ENCODE data around the gene TMEM131L.
"Not testable (repeated sequence)": the region's sequence is repeated elsewhere in the genome, so short reads cannot be mapped to it uniquely, and the experiment has no call there.

The TMEM131L gene

DNA sequence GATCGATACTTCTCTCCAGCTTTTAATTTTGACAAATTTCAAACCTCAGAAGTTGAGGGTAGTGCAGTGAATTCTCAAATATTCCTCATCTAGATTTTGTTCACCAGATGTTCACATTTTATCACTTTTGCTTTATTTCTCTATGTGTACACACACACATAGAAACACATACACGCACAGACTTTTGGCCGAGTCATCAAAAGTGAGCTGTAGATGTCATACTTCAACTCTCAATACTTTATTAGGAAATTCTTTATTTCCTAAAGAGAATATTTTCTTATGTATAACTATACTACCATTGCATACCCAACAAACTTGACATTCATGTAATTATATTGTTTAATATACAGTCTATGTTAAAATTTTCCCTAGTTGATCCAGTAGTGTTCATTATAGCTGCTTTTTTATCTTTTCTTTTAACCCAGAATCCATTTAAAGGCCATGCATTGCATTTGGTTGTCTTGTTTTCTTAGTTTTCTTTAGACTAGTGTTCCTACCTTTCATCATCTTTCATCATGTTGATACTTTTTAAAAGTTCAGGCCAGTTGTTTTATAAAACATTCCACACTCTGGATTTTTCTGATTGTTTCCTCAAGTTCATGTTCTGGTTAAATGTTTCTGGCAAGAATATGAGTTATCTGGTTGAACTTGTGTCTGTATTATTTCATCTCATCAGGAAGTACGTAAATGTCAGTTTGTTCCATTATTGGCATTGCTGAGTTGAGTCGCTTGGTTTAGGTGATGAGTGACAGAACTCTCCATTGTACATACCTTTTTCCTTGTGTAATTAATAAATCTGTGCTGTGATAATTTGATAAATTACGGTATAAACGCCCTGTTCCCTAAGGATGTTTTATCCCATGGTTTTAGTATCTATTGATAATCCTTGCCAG lies 123.8 kb downstream of the TMEM131L start:
- DNase-seq, result no peak

DNA sequence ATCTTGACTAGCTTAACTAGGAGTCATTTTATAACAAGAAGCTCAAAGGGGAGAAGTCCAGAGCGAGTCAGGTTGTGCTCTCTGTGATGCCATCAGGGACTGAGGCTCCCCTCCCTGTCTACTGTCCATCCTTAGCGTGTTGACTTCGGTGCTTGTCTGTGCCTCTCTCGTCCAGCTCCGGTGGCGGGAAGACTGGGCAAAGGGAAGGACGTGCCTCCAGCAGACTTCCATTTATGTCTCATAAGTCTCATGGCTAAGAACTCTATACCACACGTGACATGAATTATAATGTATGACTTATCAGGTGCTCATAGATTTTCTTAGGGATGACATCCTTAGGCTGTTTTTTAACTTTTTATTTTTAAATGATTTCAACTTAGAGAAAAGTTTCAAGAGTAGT lies 125.3 kb downstream of the TMEM131L start:
- no peak for DNase-seq

DNA sequence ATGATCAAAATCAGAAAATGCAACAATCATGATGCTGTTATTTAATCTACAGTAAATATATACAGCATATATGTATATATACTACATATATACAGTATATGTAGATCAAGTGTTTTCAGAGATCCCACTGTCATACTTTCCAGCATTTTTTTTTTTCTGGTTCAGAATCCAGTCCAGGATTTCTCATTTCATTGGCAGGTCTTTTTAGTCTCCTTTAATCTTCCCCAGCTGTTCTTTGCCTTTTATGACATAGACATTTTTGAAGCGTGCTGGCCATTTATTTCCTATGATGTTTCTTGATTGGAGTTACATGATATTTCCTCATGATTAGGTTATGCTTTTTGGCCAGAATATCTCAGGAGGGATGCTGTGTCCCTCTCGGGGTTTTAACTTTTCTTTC lies 125.9 kb downstream of the TMEM131L start:
- DNase-seq, result no peak

DNA sequence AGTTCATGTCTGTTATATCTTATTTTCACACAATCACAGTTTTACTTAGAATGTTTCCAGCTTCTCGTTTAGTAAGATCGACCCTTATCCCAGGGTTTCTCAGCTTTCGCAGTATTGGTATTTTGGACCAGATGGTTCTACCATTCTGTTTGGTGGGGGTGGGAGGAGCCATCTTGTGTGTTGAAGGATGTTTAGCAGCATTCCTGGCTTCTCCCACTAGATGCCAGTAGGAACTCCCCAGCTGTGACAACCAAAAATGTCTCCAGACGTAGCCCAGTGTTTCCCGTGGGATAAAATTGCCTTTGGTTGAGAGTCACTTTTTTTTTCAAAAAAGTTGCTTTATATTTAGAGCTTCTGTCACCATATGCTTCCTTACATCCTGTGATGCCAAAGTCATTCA lies 127.0 kb downstream of the TMEM131L start:
- no peak for DNase-seq

DNA sequence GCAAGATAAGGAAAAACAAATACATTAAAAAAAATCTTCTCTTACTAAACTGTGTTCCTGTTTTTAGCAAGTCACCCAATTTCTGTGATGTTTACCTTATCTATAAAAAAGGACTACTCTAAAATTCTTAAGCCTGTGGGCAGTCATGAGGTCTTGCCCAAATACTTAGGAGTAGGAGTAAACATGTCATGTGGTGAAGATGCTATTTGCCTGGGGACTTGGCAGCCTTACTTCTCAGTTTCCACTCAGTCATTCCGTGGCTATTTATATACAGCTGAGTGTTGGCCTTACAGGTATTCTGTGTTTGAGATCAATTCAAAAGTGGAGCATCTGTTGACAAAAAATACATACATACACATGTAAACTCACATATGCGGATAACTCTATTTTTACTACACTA lies 128.1 kb downstream of the TMEM131L start:
- DNase-seq, result no peak

DNA sequence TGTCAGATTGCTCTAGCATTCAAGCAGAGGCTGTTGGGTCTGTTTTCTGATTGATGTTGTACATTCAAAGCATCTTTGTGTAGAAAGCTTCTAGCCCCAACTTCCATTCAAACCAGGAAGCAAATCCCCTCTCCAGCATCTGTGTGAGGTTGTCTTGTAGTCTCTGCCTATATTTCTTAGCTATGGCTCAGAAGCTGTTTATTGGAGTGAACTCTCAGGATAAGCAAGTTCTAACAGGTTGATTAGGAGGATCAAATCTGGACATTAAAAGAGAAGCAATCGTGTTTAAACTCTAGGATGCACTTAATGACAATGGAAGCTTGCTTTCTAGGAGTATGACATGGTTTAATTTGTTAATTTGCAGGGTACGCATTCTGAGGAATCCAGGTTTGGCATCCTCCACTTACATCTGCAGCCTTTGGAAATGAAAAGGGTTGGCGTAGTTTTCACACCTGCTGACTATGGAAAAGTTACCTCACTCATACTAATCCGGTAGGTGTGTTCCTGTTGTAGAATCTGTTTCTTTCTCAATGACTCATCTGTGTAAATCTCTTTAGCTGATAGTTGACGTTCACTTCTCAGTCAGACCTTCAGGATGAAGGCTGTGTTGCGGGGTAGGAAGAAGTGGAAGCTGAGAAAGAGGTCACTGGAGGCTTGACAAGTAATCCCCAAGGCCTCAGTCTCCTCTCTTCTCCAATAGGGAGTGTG lies 129.9 kb downstream of the TMEM131L start:
- no peak for DNase-seq

DNA sequence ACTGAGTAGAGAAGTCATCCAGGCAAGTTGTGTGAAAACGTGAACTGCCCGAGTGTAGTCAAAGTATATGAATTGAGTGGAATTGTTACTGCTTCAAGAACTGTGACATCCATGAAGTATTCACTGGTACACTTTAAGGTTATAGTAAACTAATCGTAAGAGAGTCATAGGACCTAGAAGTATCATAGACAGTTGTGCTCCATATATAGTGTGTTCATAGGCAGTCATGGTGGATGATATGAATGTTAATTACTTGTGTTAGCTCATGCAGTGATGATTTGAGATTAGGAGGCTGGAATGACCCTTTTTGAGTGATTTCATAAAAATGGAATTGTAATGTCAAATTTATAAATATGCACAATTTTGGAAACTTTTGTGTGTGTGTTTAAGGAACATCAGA lies 136.6 kb downstream of the TMEM131L start:
- DNase-seq, result no peak

DNA sequence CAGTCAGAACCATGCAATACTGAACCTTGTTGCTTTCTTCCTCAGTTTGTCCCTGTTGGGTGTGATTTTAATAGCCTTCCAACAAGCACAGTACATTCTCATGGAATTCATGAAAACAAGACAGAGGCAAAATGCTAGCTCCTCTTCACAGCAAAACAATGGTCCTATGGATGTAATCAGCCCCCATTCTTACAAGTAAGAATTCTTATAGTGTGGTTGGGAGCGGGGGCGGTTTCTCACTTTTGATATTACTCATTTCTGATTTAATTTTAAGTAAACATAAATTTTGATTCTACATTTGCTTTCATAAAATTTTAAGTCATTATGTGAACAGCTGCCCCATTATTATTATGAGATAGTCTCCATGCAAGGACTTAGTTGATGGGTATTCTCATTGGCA lies 137.1 kb downstream of the TMEM131L start:
- DNase-seq, result no peak

DNA sequence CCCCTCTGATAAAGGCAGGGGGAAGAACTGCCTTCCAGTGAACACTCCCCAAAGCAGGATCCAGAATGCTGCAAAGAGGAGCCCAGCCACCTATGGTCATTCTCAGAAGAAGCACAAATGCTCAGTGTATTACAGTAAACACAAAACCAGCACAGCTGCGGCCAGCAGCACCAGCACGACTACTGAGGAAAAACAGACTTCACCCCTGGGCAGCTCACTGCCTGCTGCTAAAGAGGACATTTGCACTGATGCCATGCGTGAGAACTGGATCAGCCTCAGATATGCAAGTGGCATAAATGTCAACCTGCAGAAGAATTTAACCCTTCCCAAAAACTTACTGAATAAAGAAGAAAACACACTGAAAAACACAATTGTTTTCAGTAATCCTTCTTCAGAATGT lies 137.7 kb downstream of the TMEM131L start:
- no peak for DNase-seq

DNA sequence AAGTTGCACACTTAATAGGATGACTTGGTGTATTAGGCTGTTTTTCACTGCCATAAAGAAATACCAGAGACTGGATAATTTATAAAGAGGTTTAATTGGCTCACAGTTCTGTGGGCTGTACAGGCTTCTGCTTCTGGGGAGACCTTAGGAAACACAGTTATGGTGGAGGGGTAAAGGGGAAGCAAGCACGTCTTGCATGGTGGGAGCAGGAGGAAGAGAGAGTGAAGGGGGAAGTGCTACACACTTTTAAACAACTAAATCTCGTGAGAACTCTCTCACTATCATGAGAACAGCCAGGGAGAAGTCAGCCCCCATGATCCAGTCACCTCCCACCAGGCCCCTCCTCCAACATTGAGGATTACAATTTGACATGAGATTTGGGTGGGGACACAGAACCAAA lies 142.9 kb downstream of the TMEM131L start:
- not testable (repeated sequence) for DNase-seq

DNA sequence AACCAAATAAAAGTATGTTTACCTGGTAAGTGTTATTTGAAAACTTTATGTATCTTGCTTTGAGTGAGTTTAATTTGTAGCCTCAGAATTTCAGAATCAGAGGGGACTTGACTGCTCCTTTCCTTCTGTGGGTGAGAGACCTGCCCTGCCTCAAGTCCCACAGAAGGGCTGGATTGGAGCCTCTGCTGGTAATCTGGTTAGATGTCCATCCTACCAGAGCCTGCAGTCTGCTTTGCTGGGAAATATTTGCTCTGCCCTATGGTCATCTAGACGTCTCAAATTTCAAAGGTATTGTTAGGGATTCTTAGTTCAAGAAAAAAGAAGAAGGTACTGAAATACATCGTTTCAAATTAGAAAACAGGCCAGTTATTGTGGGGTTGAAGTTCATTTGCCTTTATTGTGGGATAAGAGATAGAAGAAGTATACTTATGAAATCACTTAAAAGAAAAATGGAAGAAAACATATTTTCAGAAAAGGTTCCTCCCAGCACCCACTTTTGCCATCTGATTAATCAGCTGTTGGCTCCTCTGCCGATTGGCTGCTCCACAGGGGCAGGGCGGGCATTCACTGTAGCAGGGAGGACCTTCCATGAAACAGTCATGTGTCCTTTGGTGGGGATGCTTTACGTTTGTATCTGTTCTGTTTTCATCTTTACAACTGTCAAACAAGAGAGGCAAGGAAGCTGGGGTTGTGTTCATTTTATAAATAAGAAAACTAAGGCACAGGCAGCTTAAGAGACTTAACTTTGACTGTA lies 144.6 kb downstream of the TMEM131L start:
- DNase-seq, result no peak

DNA sequence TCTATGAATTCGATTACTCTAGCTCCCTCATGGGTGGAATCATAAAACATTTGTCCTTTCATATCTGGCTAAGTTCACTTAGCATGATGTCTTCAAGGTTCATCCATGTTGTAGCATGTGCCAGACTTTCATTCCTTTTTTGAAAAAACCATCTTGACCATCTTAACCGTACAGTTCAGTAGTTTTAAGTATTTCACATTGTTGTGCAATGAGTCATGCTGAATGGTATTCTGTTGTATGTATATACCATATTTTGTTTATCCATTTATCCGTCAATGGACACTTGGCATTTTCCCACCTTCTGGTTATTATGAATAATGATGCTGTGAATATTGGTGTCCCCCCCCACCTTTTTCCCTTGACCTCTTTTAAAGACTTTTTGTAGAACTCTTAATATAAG lies 145.5 kb downstream of the TMEM131L start:
- no peak for DNase-seq

DNA sequence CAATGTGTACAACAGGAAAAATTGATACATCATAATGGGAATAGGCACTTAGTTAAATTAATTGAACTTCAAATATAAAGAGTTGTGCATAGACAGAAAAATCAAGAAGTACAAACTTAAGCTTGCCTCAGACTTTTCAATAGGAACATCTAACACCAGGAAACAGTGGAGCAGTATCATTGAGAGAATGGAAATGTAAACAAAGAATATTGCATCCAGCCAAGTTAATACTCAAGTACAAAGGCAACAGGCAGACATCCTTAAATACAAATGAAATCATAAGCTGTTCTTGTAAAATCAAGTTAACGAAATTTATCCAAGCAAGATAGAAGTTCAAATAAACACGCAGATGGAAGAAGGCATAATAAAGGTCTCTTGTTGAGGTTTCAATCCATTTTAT lies 146.7 kb downstream of the TMEM131L start:
- no peak for DNase-seq

DNA sequence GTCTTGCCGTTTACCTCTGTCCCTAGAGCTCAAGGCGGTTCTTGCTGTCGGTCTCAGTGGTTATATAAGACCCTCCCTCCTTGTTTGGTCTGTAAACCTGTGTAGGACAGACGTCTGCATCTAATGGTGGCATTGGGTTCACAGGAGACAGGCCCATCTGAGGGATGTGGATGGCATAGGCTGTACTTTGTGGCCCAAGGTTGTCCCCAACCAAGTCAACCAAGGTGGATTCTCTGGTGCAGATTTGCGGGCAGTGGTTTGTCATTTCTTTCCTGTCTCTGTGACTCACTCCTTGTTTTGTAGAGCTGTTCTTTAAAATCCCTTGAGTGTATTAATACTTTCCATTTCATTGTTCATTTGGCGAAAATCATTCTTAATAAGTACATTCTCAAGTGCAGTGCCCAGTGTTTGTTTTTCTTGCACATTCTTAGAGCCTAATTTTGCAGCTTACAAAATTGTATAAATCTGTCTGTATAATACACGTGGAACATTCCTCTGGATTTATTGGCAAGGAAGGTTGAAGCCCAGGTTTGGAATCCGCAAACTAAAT lies 149.9 kb downstream of the TMEM131L start:
- DNase-seq, result no peak

DNA sequence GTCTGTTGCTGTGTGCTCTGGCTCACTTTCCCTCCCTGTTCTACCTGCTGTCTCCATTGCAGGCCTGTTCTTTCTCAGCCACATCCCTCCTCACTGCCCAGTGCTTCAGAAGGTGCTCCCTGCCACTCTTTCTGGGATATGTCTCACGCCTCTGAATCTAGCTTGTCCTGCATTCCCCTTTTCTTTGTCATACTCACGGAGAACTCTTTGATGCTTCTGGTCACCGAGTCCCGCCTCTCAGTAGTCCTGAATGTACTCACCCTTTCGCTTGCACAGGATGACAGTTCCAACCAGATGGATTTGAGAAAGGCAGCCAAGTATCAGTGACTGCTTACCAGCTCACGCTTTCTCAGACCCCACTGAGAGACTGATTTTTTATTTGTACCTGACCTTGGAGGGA lies 152.7 kb downstream of the TMEM131L start:
- no peak for DNase-seq

DNA sequence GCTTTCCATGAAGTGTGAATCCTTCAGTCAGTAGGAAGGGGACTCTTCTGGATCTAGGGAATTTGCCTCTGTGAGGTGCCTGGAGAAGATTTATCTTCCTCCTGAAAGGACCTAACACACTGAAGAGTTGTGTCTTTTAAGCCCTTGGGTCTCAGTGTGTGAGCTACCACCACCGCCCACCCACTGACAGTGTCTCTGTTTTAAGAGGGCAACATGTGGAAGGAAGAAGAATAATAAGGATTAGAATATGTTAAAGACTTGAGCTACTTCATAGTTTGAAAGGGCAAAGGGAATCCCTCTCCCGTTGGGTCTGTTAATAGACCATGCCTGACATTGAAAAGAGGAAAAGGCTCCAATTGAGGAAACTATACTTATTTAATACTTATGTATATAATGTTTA lies 153.7 kb downstream of the TMEM131L start:
- no peak for DNase-seq

DNA sequence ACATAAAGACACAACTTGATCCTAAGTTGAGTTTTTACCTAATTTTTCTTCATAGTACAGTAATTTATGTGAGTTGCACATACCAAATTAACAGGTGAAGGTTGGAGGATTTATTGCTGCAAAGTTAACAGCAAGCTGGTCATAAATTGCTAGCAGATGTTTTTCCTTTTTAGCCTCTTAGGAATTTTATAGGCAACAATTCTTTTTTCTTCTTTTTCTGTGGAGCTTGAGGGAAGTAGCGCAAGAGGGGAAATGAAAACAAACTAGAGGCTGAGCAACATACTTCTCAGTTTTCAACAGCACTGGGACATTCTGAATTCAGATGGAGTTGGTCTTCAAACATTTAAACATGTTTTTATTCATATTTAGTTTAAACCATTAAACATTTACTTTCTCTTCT lies 154.2 kb downstream of the TMEM131L start:
- no peak for DNase-seq

DNA sequence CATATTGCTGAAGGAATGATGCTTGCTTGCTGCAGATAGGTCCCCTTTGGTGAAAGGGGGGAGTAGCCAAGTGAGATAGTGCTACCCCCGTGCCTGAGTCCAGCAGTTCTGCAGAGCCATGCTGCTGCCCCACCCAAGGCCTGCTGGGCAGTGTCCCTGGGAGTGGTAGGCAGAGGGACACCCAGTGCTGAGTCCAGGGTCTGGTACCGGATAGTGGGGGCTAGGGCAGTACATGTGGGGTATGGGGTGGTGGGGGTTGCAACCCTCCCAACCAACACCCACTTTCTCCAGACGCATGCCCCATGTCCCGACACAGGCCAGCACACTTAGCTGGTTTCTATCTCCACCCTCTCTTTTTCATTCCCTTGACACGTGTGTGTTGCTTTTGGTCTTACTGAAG lies 155.9 kb downstream of the TMEM131L start:
- DNase-seq, result no peak

DNA sequence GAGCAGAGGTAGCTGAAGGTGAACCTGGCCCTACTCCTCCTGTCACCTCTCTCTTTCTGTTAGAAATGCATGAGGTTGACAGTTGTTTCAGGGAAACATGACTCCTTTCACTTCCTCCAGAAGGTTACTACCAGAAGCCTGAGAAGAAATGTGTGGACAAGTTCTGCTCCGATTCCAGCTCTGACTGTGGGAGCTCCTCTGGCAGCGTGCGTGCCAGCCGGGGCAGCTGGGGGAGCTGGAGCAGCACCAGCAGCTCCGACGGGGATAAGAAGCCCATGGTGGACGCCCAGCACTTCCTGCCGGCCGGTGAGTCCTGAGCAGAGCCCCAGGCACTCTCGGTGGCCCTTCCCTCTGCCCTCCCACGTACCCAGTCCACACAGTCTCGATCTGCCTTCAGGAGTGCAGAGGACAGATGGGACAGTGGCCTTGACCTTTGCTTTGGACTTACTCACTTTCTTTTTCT lies 156.6 kb downstream of the TMEM131L start:
- DNase-seq, result no peak

DNA sequence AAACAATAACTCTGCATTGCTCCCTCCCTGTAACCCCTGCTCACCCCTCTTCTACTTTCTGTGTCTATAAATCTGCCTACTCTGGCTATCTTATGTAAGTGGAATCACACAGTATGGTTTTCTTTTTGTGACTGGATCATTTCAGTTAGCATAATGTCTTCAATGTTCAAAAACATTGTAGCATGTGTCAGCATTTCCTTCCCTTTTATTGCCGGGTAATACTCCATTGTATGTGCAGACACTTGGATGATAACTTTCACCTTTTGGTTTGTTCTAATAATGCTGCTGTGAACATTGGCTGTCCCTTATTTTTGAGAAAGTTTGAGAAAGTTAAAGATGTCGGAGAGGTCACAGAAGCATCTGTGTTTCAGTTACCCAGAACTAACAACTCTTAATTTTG lies 157.3 kb downstream of the TMEM131L start:
- no peak for DNase-seq

DNA sequence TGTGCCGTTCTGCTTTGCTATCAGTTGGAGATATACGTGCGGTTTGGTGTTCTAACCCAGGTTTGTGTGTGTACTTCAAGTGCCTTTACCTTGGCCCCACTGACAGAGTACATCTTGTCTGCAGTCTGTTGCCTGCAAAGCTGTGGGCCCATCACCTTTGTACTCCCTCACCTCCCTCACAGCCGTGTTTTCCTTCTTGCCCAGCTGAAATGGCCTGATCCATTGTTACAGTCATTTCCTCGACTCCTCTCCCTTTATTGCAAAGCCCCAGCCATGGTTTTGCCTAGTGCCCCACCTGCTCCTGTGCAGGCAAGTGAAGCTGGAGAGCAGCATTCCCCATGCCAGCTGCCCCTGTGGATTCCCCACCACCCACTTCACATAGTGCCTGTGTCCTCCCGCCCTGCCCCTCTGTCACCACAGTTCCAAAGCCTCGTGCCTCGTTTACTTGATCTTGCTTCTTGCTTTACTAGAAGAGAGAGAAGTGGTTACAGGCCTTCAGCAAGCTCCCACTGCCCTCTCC lies 162.7 kb downstream of the TMEM131L start:
- no peak for DNase-seq

DNA sequence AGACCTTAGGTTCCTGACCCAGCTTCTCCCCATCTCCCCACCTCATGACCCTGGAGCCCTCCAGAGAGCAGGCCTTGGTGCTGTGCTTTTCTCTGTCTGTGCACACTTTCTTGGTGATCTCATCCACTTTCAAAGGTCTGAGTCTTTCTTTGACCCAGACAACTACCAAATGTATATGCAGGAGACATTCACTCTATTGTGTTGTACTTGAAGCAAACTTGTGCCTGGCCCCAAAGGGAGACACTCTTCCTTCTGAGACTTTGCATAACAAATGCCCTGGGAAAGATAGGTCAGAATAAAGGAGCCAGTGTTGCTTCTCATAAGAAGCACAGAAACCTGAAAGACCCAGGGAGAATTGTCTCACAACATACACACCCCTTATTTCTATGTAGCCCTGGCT lies 163.6 kb downstream of the TMEM131L start:
- no peak for DNase-seq

DNA sequence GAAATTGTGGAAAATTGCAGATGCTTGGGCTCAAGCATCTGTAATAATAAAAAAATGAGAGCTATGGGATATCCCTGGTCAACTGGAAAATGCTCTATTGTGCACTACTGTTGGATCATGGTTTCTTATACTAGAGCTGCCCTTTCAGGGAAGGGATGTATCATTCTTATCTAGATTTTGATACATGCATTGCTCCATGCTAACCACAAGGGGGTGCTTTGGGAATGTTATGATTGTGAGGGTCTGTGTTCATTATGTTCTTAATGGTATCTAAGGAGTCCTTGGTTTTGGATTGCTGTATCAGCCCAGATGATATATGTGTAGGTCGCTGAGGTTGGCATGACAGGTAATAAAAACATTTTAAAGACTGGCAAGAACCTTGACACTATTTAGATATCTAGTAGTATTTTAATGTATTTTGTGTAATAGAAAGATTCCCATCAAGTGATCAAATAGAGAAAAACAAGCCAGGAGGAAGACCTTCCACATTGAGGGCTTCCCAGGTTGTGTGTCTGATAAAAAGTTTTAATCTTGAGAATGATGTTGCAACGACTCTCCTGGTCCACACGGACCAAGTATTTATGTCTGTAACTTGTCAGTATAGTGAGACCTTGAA lies 168.7 kb downstream of the TMEM131L start:
- no peak for DNase-seq
